GM23338 (cell line): Measurements from ENCODE around the gene LMNTD2. TPM values are rescaled to one million over a fixed set of nuclear protein-coding genes. Genes with fewer than 3 reads are reported as not detected.

ENCODE experiments used
- ATAC-seq: fragments of 200-7000 bp; cut with Tn5 transposase; 3 replicates; pipeline ENCODE4 v1.9.1; 2020
- DNase-seq: peaks from one replicate; pipeline ENCODE4 v3.0.0-alpha.2; 2015; ENCODE audit warnings: low spot score
- H2AFZ ChIP-seq: fragments of 200-600 bp; sonication (generic); 2 replicates; pipeline ENCODE4 v1.8.0; 2016; ENCODE audit warnings: antibody characterized with exemption, mild to moderate bottlenecking, moderate library complexity
- H3F3A ChIP-seq: fragments of 200-600 bp; sonication (generic); replicated peaks from 2 replicates; pipeline ENCODE4 v1.8.0; 2017; ENCODE audit warnings: antibody characterized with exemption, mixed run types, low read depth
- H3K27ac ChIP-seq: fragments of 200-600 bp; sonication (generic); 2 replicates; pipeline ENCODE4 v1.6.1; 2016; ENCODE audit warnings: low read depth
- H3K27me3 ChIP-seq: fragments of 200-600 bp; sonication (generic); 2 replicates; pipeline ENCODE4 v1.8.0; 2016; ENCODE audit warnings: mild to moderate bottlenecking, mixed run types, moderate library complexity; ENCODE audit not compliant: insufficient read depth
- H3K36me3 ChIP-seq: fragments of 200-600 bp; sonication (generic); 2 replicates; pipeline ENCODE4 v1.8.0; 2016; ENCODE audit warnings: mild to moderate bottlenecking; ENCODE audit not compliant: insufficient read depth
- H3K4me1 ChIP-seq: fragments of 200-600 bp; sonication (generic); 2 replicates; pipeline ENCODE4 v1.8.0; 2016; ENCODE audit warnings: mild to moderate bottlenecking, moderate library complexity; ENCODE audit not compliant: insufficient read depth
- H3K4me2 ChIP-seq: fragments of 200-600 bp; sonication (generic); 2 replicates; pipeline ENCODE4 v1.7.1; 2017; ENCODE audit warnings: mixed run types
- H3K4me3 ChIP-seq: fragments of 200-600 bp; sonication (generic); 2 replicates; pipeline ENCODE4 v1.6.1; 2016; ENCODE audit warnings: mixed run types
- H3K79me2 ChIP-seq: fragments of 200-600 bp; sonication (generic); replicated peaks from 2 replicates; pipeline ENCODE4 v1.8.0; 2017; ENCODE audit warnings: mild to moderate bottlenecking; ENCODE audit not compliant: insufficient read depth
- H3K9me2 ChIP-seq: fragments of 200-600 bp; sonication (generic); 2 replicates; pipeline ENCODE4 v1.8.0; 2017; ENCODE audit not compliant: insufficient read depth
- H4K20me1 ChIP-seq: fragments of 200-600 bp; sonication (generic); replicated peaks from 2 replicates; pipeline ENCODE4 v1.8.0; 2017; ENCODE audit warnings: mild to moderate bottlenecking; ENCODE audit not compliant: insufficient read depth
- H3K27ac Mint-ChIP-seq: 2 replicates; pipeline ENCODE4 v1.8.0; 2020; ENCODE audit warnings: inconsistent platforms, mild to moderate bottlenecking, moderate library complexity, mixed read lengths
- H3K27me3 Mint-ChIP-seq: 3 replicates; pipeline ENCODE4 v1.8.0; 2022; ENCODE audit warnings: low read depth, mild to moderate bottlenecking, moderate library complexity, mixed read lengths, inconsistent platforms; ENCODE audit not compliant: insufficient read depth, poor library complexity
- H3K36me3 Mint-ChIP-seq: 3 replicates; pipeline ENCODE4 v1.8.0; 2021; ENCODE audit warnings: low read depth, mild to moderate bottlenecking, inconsistent platforms, moderate library complexity, mixed read lengths
- H3K4me1 Mint-ChIP-seq: 3 replicates; pipeline ENCODE4 v1.8.0; 2020; ENCODE audit warnings: mild to moderate bottlenecking, inconsistent platforms, mixed read lengths
- H3K4me3 Mint-ChIP-seq: 3 replicates; pipeline ENCODE4 v1.8.0; 2021; ENCODE audit warnings: moderate library complexity, mild to moderate bottlenecking, inconsistent platforms, mixed read lengths
- H3K9me3 Mint-ChIP-seq: 3 replicates; pipeline ENCODE4 v1.8.0; 2020; ENCODE audit warnings: moderate library complexity, mild to moderate bottlenecking, inconsistent platforms, mixed read lengths
- CREB1 ChIP-seq: fragments of 250-450 bp; sonication (Bioruptor Pico); IDR thresholded peaks from 2 replicates; pipeline ENCODE4 v1.5.0; 2020; ENCODE audit warnings: low read depth, mild to moderate bottlenecking, moderate library complexity
- POLR2AphosphoS5 ChIP-seq: IDR thresholded peaks from 2 replicates; pipeline ENCODE4 v1.6.1; 2016; ENCODE audit warnings: antibody characterized with exemption, low read depth
- REST ChIP-seq: IDR thresholded peaks from one replicate; pipeline ENCODE4 v1.6.1; 2018; ENCODE audit warnings: antibody characterized with exemption; ENCODE audit not compliant: unreplicated experiment
- STAT1 ChIP-seq: IDR thresholded peaks from one replicate; pipeline ENCODE4 v1.6.1; 2016; ENCODE audit warnings: antibody characterized with exemption; ENCODE audit not compliant: unreplicated experiment
- ZNF114 ChIP-seq: fragments of 250-450 bp; sonication (Bioruptor Pico); IDR thresholded peaks from 2 replicates; pipeline ENCODE4 v1.5.0; 2020; ENCODE audit warnings: mild to moderate bottlenecking, moderate library complexity
- ZNF331 ChIP-seq: fragments of 250-450 bp; sonication (Bioruptor Pico); IDR thresholded peaks from 2 replicates; pipeline ENCODE4 v1.5.0; 2020; ENCODE audit warnings: low read depth, mild to moderate bottlenecking, moderate library complexity
- ZNF462 ChIP-seq: fragments of 250-450 bp; sonication (Bioruptor Pico); IDR thresholded peaks from 2 replicates; pipeline ENCODE4 v1.5.0; 2020; ENCODE audit warnings: mild to moderate bottlenecking, moderate library complexity
- polyA plus RNA-seq: library from polyadenylated mRNA; unstranded; fragments of >200 nt; fragmentation: Nextera tagmentation; extraction: Ambion mirVana; gene quantifications from 2 replicates; pipeline ENCODE4 v1.2.1, GENCODE V29; 2016
- total RNA-seq: library from RNA; depleted of rRNA; stranded (reverse); fragments of >200 nt; shearing (Covaris generic); gene quantifications from 2 replicates; pipeline ENCODE4 v1.2.3, GENCODE V29; 2014

The LMNTD2 gene
- total and polyA plus RNA-seq, 2 experiments from 2014 or later: 1.3 to 2.1 TPM

GRCh38 chr11:533586-534395 is 26.7 kb downstream of the LMNTD2 start:
- Histone ChIP-seq H3K9me2 (no peaks in the 10 kb centered on the region), H3K4me2 (peak overlapping the region; percentile 87; the same call in 1 of the 2 replicates), H2AFZ (no peak overlapping the region), H3K27ac (no peak overlapping the region), H3F3A (peaks cover 11% of the 10 kb centered on the region), H3K27me3 (peaks cover 17% of the 10 kb centered on the region; the same call in 1 of the 2 replicates), H4K20me1 (0 out of 2 replicates have a peak, but pooled peaks cover 2% of the 10 kb centered on the region), H3K79me2 (no peaks in the 10 kb centered on the region; the same call in 1 of the 2 replicates), H3K4me3 (peak overlapping the region; percentile 81), H3K36me3 (no peaks in the 10 kb centered on the region), H3K4me1 (no peaks in the 10 kb centered on the region; the same call in 1 of the 2 replicates)
- TF ChIP-seq ZNF462: no peak
- Mint-ChIP-seq H3K36me3 (peaks cover 10% of the 10 kb centered on the region; the same call in 2 of the 3 replicates), H3K9me3 (peaks cover 2% of the 10 kb centered on the region; the same call in 2 of the 3 replicates), H3K4me3 (peak overlapping the region; percentile 41; the same call in 2 of the 3 replicates), H3K27ac (no peak overlapping the region), H3K27me3 (peaks cover 19% of the 10 kb centered on the region), H3K4me1 (peaks cover 3% of the 10 kb centered on the region; the same call in 2 of the 3 replicates)
- no peak for ATAC-seq
- no peak for DNase-seq

- Histone ChIP-seq H3K9me2 (no peaks in the 10 kb centered on the region), H3K27ac (no peak overlapping the region), H3F3A (peaks cover 11% of the 10 kb centered on the region), H4K20me1 (0 out of 2 replicates have a peak, but pooled peaks cover 2% of the 10 kb centered on the region), H3K79me2 (no peaks in the 10 kb centered on the region; the same call in 1 of the 2 replicates), H3K36me3 (no peaks in the 10 kb centered on the region), H3K4me3 (no peak overlapping the region), H3K4me1 (no peaks in the 10 kb centered on the region; the same call in 1 of the 2 replicates), H3K4me2 (no peak overlapping the region), H2AFZ (no peak overlapping the region), H3K27me3 (peaks cover 17% of the 10 kb centered on the region; the same call in 1 of the 2 replicates)
- H3K4me1 Mint-ChIP-seq: peaks cover 3% of the 10 kb centered on the region; the same call in 2 of the 3 replicates
- peak overlapping the region; percentile 41; the same call in 1 of the 3 replicates for H3K4me3 Mint-ChIP-seq
- peaks cover 12% of the 10 kb centered on the region for H3K27me3 Mint-ChIP-seq
- H3K36me3 Mint-ChIP-seq: peaks cover 10% of the 10 kb centered on the region; the same call in 2 of the 3 replicates
- ATAC-seq: no peak
- H3K9me3 Mint-ChIP-seq: peaks cover 2% of the 10 kb centered on the region; the same call in 2 of the 3 replicates
- H3K27ac Mint-ChIP-seq: no peak overlapping the region
- no peak for DNase-seq
- no peak for TF ChIP-seq ZNF114 (CRISPR knock-in tag)
- no peak for TF ChIP-seq POLR2AphosphoS5
- no peak for TF ChIP-seq ZNF331
- TF ChIP-seq CREB1 (CRISPR knock-in tag): no peak
- TF ChIP-seq REST: no peak
- no peak for TF ChIP-seq STAT1
These were observed 27.5 kb downstream of the LMNTD2 start for GRCh38 chr11:532986-533585.
